ENCODE results near the gene CCDC17.

CCDC17 gene

GRCh38 chr1:45589861-45590260, 34.0 kb downstream of the CCDC17 start:
- H3K27me3 ChIP-seq (ENCODE audit: control insufficient read depth, insufficient read depth, low read length), result no peaks in the 10 kb centered on the region
- no peak overlapping the region for H3K27ac ChIP-seq (ENCODE audit: low read depth, low read length)
- peaks cover 9% of the 10 kb centered on the region for H3K4me1 ChIP-seq (ENCODE audit: control insufficient read depth, insufficient read depth, low read length)
- no peak overlapping the region for H3K9ac ChIP-seq (ENCODE audit: low read length)
- H3K36me3 ChIP-seq (ENCODE audit: control insufficient read depth, insufficient read depth, low read length), result peaks cover 4% of the 10 kb centered on the region
- H3K4me3 ChIP-seq (ENCODE audit: low read length), result no peak overlapping the region

GRCh38 chr1:45586769-45587168, 37.1 kb downstream of the CCDC17 start:
- Histone ChIP-seq H3K27me3 (ENCODE audit: control insufficient read depth, insufficient read depth, low read length) (no peaks in the 10 kb centered on the region), H3K36me3 (ENCODE audit: control insufficient read depth, insufficient read depth, low read length) (no peaks in the 10 kb centered on the region), H3K9ac (ENCODE audit: low read length) (no peak overlapping the region), H3K4me1 (ENCODE audit: control insufficient read depth, insufficient read depth, low read length) (peaks cover 9% of the 10 kb centered on the region), H3K4me3 (ENCODE audit: low read length) (no peak overlapping the region), H3K27ac (ENCODE audit: low read depth, low read length) (no peak overlapping the region)

- no peaks in the 10 kb centered on the region for H3K36me3 ChIP-seq (ENCODE audit: control insufficient read depth, insufficient read depth, low read length)
- peaks cover 9% of the 10 kb centered on the region for H3K4me1 ChIP-seq (ENCODE audit: control insufficient read depth, insufficient read depth, low read length)
- H3K9ac ChIP-seq (ENCODE audit: low read length), result no peak overlapping the region
- no peaks in the 10 kb centered on the region for H3K27me3 ChIP-seq (ENCODE audit: control insufficient read depth, insufficient read depth, low read length)
- H3K4me3 ChIP-seq (ENCODE audit: low read length), result peak overlapping the region; percentile 99
- H3K27ac ChIP-seq (ENCODE audit: low read depth, low read length), result peak overlapping the region; percentile 96
These were observed 38.3 kb downstream of the CCDC17 start for GRCh38 chr1:45585496-45586075.

GRCh38 chr1:45585110-45585426, 38.8 kb downstream of the CCDC17 start:
- H3K4me1 ChIP-seq (ENCODE audit: control insufficient read depth, insufficient read depth, low read length), result peaks cover 9% of the 10 kb centered on the region
- H3K9ac ChIP-seq (ENCODE audit: low read length), result peak overlapping the region; percentile 11
- H3K4me3 ChIP-seq (ENCODE audit: low read length), result peak overlapping the region; percentile 99
- peak overlapping the region; percentile 96 for H3K27ac ChIP-seq (ENCODE audit: low read depth, low read length)
- H3K36me3 ChIP-seq (ENCODE audit: control insufficient read depth, insufficient read depth, low read length), result no peaks in the 10 kb centered on the region
- H3K27me3 ChIP-seq (ENCODE audit: control insufficient read depth, insufficient read depth, low read length), result no peaks in the 10 kb centered on the region

GRCh38 chr1:45584351-45585109, 39.3 kb downstream of the CCDC17 start:
- H3K4me3 ChIP-seq (ENCODE audit: low read length), result peak overlapping the region; percentile 99
- peaks cover 9% of the 10 kb centered on the region for H3K4me1 ChIP-seq (ENCODE audit: control insufficient read depth, insufficient read depth, low read length)
- peak overlapping the region; percentile 96 for H3K27ac ChIP-seq (ENCODE audit: low read depth, low read length)
- peak overlapping the region; percentile 95 for H3K9ac ChIP-seq (ENCODE audit: low read length)
- H3K36me3 ChIP-seq (ENCODE audit: control insufficient read depth, insufficient read depth, low read length), result no peaks in the 10 kb centered on the region
- H3K27me3 ChIP-seq (ENCODE audit: control insufficient read depth, insufficient read depth, low read length), result no peaks in the 10 kb centered on the region

- Histone ChIP-seq H3K4me1 (ENCODE audit: control insufficient read depth, insufficient read depth, low read length) (peaks cover 9% of the 10 kb centered on the region), H3K36me3 (ENCODE audit: control insufficient read depth, insufficient read depth, low read length) (no peaks in the 10 kb centered on the region), H3K9ac (ENCODE audit: low read length) (peak within 1 kb of the TSS; percentile 95), H3K27me3 (ENCODE audit: control insufficient read depth, insufficient read depth, low read length) (no peaks in the 10 kb centered on the region), H3K27ac (ENCODE audit: low read depth, low read length) (peak within 1 kb of the TSS; percentile 96), H3K4me3 (ENCODE audit: low read length) (peak within 1 kb of the TSS; percentile 99)
These were observed 40.0 kb downstream of the CCDC17 start, which contains the start of gene NASP for GRCh38 chr1:45583666-45584350. NASP (plus strand) TSS chr1:45584041; CDS start chr1:45584147, 106 bp downstream.

GRCh38 chr1:45583264-45583665, 40.6 kb downstream of the CCDC17 start:
- H3K36me3 ChIP-seq (ENCODE audit: control insufficient read depth, insufficient read depth, low read length), result no peaks in the 10 kb centered on the region
- H3K4me1 ChIP-seq (ENCODE audit: control insufficient read depth, insufficient read depth, low read length), result peaks cover 9% of the 10 kb centered on the region
- H3K27ac ChIP-seq (ENCODE audit: low read depth, low read length), result peak overlapping the region; percentile 96

GRCh38 chr1:45574105-45574626, 49.7 kb downstream of the CCDC17 start:
- H3K36me3 ChIP-seq (ENCODE audit: control insufficient read depth, insufficient read depth, low read length), result peaks cover 2% of the 10 kb centered on the region
- no peaks in the 10 kb centered on the region for H3K27me3 ChIP-seq (ENCODE audit: control insufficient read depth, insufficient read depth, low read length)
- H3K4me1 ChIP-seq (ENCODE audit: control insufficient read depth, insufficient read depth, low read length), result no peaks in the 10 kb centered on the region
- no peak overlapping the region for H3K4me3 ChIP-seq (ENCODE audit: low read length)
- no peak overlapping the region for H3K9ac ChIP-seq (ENCODE audit: low read length)
- no peak overlapping the region for H3K27ac ChIP-seq (ENCODE audit: low read depth, low read length)

More at GRCh38 chr1:45583264-45583665, 40.6 kb downstream of the CCDC17 start:
- Histone ChIP-seq H3K4me3 (ENCODE audit: low read length) (peak overlapping the region; percentile 99), H3K27me3 (ENCODE audit: control insufficient read depth, insufficient read depth, low read length) (no peaks in the 10 kb centered on the region), H3K9ac (ENCODE audit: low read length) (peak overlapping the region; percentile 20)

- H3K27ac ChIP-seq (ENCODE audit: low read depth, low read length), result no peak overlapping the region
- H3K36me3 ChIP-seq (ENCODE audit: control insufficient read depth, insufficient read depth, low read length), result peaks cover 7% of the 10 kb centered on the region
- H3K4me3 ChIP-seq (ENCODE audit: low read length), result no peak overlapping the region
- no peaks in the 10 kb centered on the region for H3K27me3 ChIP-seq (ENCODE audit: control insufficient read depth, insufficient read depth, low read length)
- no peaks in the 10 kb centered on the region for H3K4me1 ChIP-seq (ENCODE audit: control insufficient read depth, insufficient read depth, low read length)
- H3K9ac ChIP-seq (ENCODE audit: low read length), result no peak overlapping the region
These were observed 50.5 kb downstream of the CCDC17 start for GRCh38 chr1:45573231-45573804.

- Histone ChIP-seq H3K4me1 (ENCODE audit: control insufficient read depth, insufficient read depth, low read length) (no peaks in the 10 kb centered on the region), H3K9ac (ENCODE audit: low read length) (no peak overlapping the region), H3K36me3 (ENCODE audit: control insufficient read depth, insufficient read depth, low read length) (peaks cover 22% of the 10 kb centered on the region), H3K4me3 (ENCODE audit: low read length) (no peak overlapping the region), H3K27me3 (ENCODE audit: control insufficient read depth, insufficient read depth, low read length) (no peaks in the 10 kb centered on the region), H3K27ac (ENCODE audit: low read depth, low read length) (no peak overlapping the region)
These were observed 53.2 kb downstream of the CCDC17 start for GRCh38 chr1:45570631-45571030.
